HepG2 (cell line): ENCODE results near the gene TAF1B. TPM values are rescaled to one million over a fixed set of nuclear protein-coding genes. Genes with fewer than 3 reads are reported as not detected.

Experiments used
- ATAC-seq: fragments of 200-7000 bp; cut with Tn5 transposase; 3 replicates; pipeline ENCODE4 v1.9.1; 2020; ENCODE audit warnings: mild to moderate bottlenecking, moderate library complexity
- BruUV-seq: library from RNA; stranded (reverse); fragments of 400-500 nt; replicated peaks from 2 replicates; lab custom pipeline; 2021; lab: Mats Ljungman, UMichigan
- CTCF ChIA-PET: fragments of 300-600 bp; formaldehyde crosslinking; extraction: SDS; loops from one replicate; lab custom pipeline; 2021; ENCODE audit warnings: low total read pairs, inconsistent platforms, low intra/inter-chr PET ratio; lab: Yijun Ruan, JAX
- POLR2A ChIA-PET: fragments of 350-600 bp; sonication (Branson Sonifier 250); formaldehyde crosslinking; loops from one replicate; lab custom pipeline; 2020; ENCODE audit warnings: antibody characterized with exemption, inconsistent platforms; lab: Yijun Ruan, JAX
- DNase-seq: peaks from one replicate; pipeline ENCODE4 v3.0.0-alpha.2; 2015; ENCODE audit warnings: low spot score
- FAIRE-seq: peaks from 3 replicates; lab custom pipeline; 2011; peaks lifted over from hg19 to GRCh38; lab: Jason Lieb, UNC
- H2AFZ ChIP-seq: one replicate; pipeline ENCODE4 v1.6.1; 2011; ENCODE audit warnings: low read length, inconsistent platforms
- H3K27ac ChIP-seq: fragments of 300-600 bp; 3 replicates; pipeline ENCODE4 v1.8.0; 2011; ENCODE audit warnings: mixed run types, mild to moderate bottlenecking, mixed read lengths, low read length, inconsistent platforms; ENCODE audit not compliant: insufficient read depth; ENCODE audit errors: extremely low read length
- H3K27me3 ChIP-seq, 2 experiments: fragments of 200-600 bp in 1 of 2; 2 replicates in 1 of 2; 3 replicates in 1 of 2; pipeline versions ENCODE4 v1.6.0 to v1.8.0; 2011; ENCODE audit warnings: low read length in 2 of 2, mild to moderate bottlenecking in 2 of 2, moderate library complexity in 2 of 2, inconsistent platforms in 1 of 2; ENCODE audit not compliant: insufficient read depth in 2 of 2, control insufficient read depth in 1 of 2
- H3K36me3 ChIP-seq, 2 experiments: fragments of 200-600 bp in 1 of 2; replicated peaks in 1 of 2; 2 replicates in 1 of 2; 3 replicates in 1 of 2; pipeline versions ENCODE4 v1.5.1 to v1.8.0; 2011; ENCODE audit warnings: low read length in 2 of 2, inconsistent platforms in 1 of 2; ENCODE audit not compliant: insufficient read depth in 2 of 2, control insufficient read depth in 1 of 2
- H3K4me1 ChIP-seq: 2 replicates; pipeline ENCODE4 v1.5.1; 2012; ENCODE audit warnings: low read length, inconsistent platforms; ENCODE audit not compliant: insufficient read depth
- H3K4me2 ChIP-seq: 2 replicates; pipeline ENCODE4 v1.6.0; 2011; ENCODE audit warnings: low read depth, low read length, inconsistent platforms
- H3K4me3 ChIP-seq, 3 experiments: fragments of 200-600 bp in 1 of 3; sonication (generic), shearing (Covaris generic) in 1 of 3; replicated peaks in 1 of 3; 2 replicates each; pipeline ENCODE4 v1.5.1; 2011 to 2016; ENCODE audit warnings: low read length in 3 of 3, inconsistent platforms in 2 of 3, low read depth in 2 of 3, mild to moderate bottlenecking in 2 of 3, control low read depth in 1 of 3, mixed read lengths in 1 of 3; ENCODE audit not compliant: insufficient read depth in 1 of 3
- H3K79me2 ChIP-seq: one replicate; pipeline ENCODE4 v1.6.1; 2011; ENCODE audit warnings: low read length, inconsistent platforms; ENCODE audit not compliant: insufficient read depth
- H3K9ac ChIP-seq: 2 replicates; pipeline ENCODE4 v1.6.0; 2011; ENCODE audit warnings: mild to moderate bottlenecking, low read depth, low read length, inconsistent platforms; ENCODE audit not compliant: insufficient read depth
- H3K9me3 ChIP-seq: 2 replicates; pipeline ENCODE4 v1.5.1; 2012; ENCODE audit warnings: mild to moderate bottlenecking, low read length
- H4K20me1 ChIP-seq: 2 replicates; pipeline ENCODE4 v1.6.0; 2011; ENCODE audit warnings: inconsistent platforms, mild to moderate bottlenecking, low read length, moderate library complexity; ENCODE audit not compliant: insufficient read depth
- ISL2 ChIP-seq: sonication (generic); formaldehyde crosslinking; IDR thresholded peaks from 2 replicates; pipeline ENCODE4 v1.5.0; 2020; ENCODE audit warnings: missing genetic modification reagents
- KMT2A ChIP-seq: sonication (generic); formaldehyde crosslinking; IDR thresholded peaks from 2 replicates; pipeline ENCODE4 v1.4.0; 2020; ENCODE audit warnings: missing genetic modification reagents
- MAZ ChIP-seq, 2 experiments: sonication (generic) in 1 of 2; formaldehyde crosslinking in 1 of 2; IDR thresholded peaks; 2 replicates each; pipeline versions ENCODE4 v1.5.0 to v1.6.1; 2012 to 2020; ENCODE audit warnings: low read depth in 2 of 2, mild to moderate bottlenecking in 2 of 2, borderline replicate concordance in 1 of 2, improper control_type of control experiment in 1 of 2, low read length in 1 of 2, missing genetic modification reagents in 1 of 2, moderate library complexity in 1 of 2
- PHF21A ChIP-seq: sonication (generic); formaldehyde crosslinking; IDR thresholded peaks from 2 replicates; pipeline ENCODE4 v1.5.0; 2020; ENCODE audit warnings: mild to moderate bottlenecking, missing genetic modification reagents
- POGZ ChIP-seq: sonication (generic); formaldehyde crosslinking; IDR thresholded peaks from 2 replicates; pipeline ENCODE4 v1.4.0; 2020; ENCODE audit warnings: mild to moderate bottlenecking, missing genetic modification reagents
- POLR2AphosphoS5 ChIP-seq: IDR thresholded peaks from 2 replicates; pipeline ENCODE4 v1.6.1; 2012; ENCODE audit warnings: low read depth, low read length
- SP4 ChIP-seq: sonication (generic); formaldehyde crosslinking; IDR thresholded peaks from 2 replicates; pipeline ENCODE4 v1.8.1; 2023; ENCODE audit warnings: mild to moderate bottlenecking, missing genetic modification reagents
- SYNCRIP ChIP-seq: fragments of 200-400 bp; formaldehyde crosslinking; IDR thresholded peaks from 2 replicates; pipeline ENCODE4 v1.6.1; 2018; ENCODE audit warnings: mild to moderate bottlenecking, low read depth, low read length; ENCODE audit not compliant: insufficient read depth
- YEATS4 ChIP-seq: sonication (generic); formaldehyde crosslinking; IDR thresholded peaks from 2 replicates; pipeline ENCODE4 v1.4.0; 2020; ENCODE audit warnings: missing genetic modification reagents, borderline replicate concordance
- ZFX ChIP-seq: sonication (generic); formaldehyde crosslinking; IDR thresholded peaks from 2 replicates; pipeline ENCODE4 v1.4.0; 2020; ENCODE audit warnings: mild to moderate bottlenecking, low read depth, missing genetic modification reagents, moderate library complexity
- ZKSCAN5 ChIP-seq: sonication (generic); formaldehyde crosslinking; IDR thresholded peaks from 2 replicates; pipeline ENCODE4 v1.5.1; 2020; ENCODE audit warnings: mild to moderate bottlenecking, missing genetic modification reagents
- ZNF614 ChIP-seq: IDR thresholded peaks from 2 replicates; pipeline ENCODE4 v1.6.1; 2018; ENCODE audit warnings: missing biosample characterization, missing genetic modification reagents, inconsistent platforms, borderline replicate concordance
- ZNF629 ChIP-seq: sonication (generic); formaldehyde crosslinking; conservative IDR thresholded peaks from 2 replicates; pipeline ENCODE4 v1.5.0; 2020; ENCODE audit warnings: missing genetic modification reagents
- ZSCAN21 ChIP-seq: sonication (generic); formaldehyde crosslinking; IDR thresholded peaks from 2 replicates; pipeline ENCODE4 v1.8.0; 2022; ENCODE audit warnings: mild to moderate bottlenecking, missing genetic modification reagents, moderate library complexity, borderline replicate concordance
- WGBS: methylation state at CpG from one replicate; pipeline ENCODE4 v1.1.6; 2017; ENCODE audit warnings: low lambda C conversion rate; 5-methylcytosine and 5-hydroxymethylcytosine counted together
- in situ Hi-C: cut with HindIII; loops from 2 replicates; pipeline ENCODE4 v1.10.0; 2017; ENCODE audit warnings: low pct_unique_long_range_greater_than_20kb; ENCODE audit not compliant: extremely low pct_ligation_motif_present
- intact Hi-C: fragments of 100-400 bp; cut with micrococcal nuclease; formaldehyde crosslinking; loops from one replicate; pipeline ENCODE4 v1.10.0; 2022; ENCODE audit not compliant: unreplicated experiment
- polyA plus RNA-seq, 8 experiments: library from polyadenylated mRNA; depleted of rRNA in 3 of 8; stranded (reverse) in 7 of 8; unstranded in 1 of 8; fragments of >200 nt; fragmentation: Illumina TruSeq in 4 of 8; extraction: Trizol in 4 of 8; gene quantifications; 2 replicates each; pipeline versions ENCODE4 v1.2.1 to v1.2.3, GENCODE V29; 2011 to 2016; ENCODE audit warnings: low read depth in 4 of 8, missing spikeins in 1 of 8, mixed read lengths in 1 of 8; ENCODE audit not compliant: insufficient read depth in 1 of 8
- total RNA-seq, 5 experiments: library from RNA; depleted of rRNA; stranded (reverse); fragments of >200 nt; fragmentation: Illumina TruSeq; extraction: Trizol; gene quantifications; 2 replicates each; pipeline ENCODE4 v1.2.3, GENCODE V29; 2016; ENCODE audit warnings: low read depth in 1 of 5
- TF ChIP-seq, protein P1 (sequence below): sonication (generic); formaldehyde crosslinking; IDR thresholded peaks from 2 replicates; pipeline ENCODE4 v1.5.1; 2020; ENCODE audit warnings: mild to moderate bottlenecking, missing genetic modification reagents, moderate library complexity
- TF ChIP-seq, protein P2 (sequence below): sonication (generic); formaldehyde crosslinking; IDR thresholded peaks from 2 replicates; pipeline ENCODE4 v1.8.1; 2023; ENCODE audit warnings: mild to moderate bottlenecking, missing genetic modification reagents, borderline replicate concordance
- TF ChIP-seq, protein P3 (sequence below): IDR thresholded peaks from 2 replicates; pipeline ENCODE4 v1.6.1; 2016; ENCODE audit warnings: low read depth, borderline replicate concordance

TAF1B gene
- total and polyA plus RNA-seq, 2 of the 13 experiments (the other 11 are each of a cell fraction or from before 2014, with no cell fraction given): 13.3 to 27.7 TPM

DNA sequence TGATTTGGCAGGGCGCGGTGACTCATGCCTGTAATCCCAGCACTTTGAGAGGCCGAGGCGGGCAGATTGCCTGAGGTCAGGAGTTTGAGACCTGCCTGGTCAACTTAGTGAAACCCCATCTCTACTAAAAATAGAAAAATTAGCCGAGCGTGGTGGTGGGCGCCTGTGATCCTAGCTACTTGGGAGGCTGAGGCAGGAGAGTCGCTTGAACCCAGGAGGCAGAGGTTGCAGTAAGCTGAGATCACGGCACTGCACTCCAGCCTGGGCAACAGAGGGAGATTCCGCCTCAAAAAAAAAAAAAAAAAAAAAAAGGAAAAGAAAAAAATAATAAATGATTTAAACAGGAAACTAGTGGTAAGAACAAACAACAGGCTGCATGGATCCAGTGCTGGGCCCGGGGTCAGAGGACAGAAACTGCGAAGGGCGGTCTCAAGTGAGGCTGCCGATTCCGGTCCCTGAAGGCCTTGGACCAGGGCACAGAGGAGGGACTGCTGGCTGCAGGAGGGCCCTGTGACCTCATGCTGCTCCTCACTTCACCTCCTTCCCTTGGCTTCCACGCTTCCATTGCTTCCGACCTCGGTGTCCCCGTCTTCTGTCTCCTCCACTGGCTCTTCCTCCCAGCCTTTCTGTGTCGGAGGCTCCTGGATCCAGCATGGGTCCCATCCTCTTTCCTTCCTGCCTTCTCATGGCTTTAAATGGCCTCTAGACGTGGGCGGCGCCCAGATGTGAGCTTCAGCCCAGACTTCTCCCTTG, 106.1 kb downstream of the TAF1B start:
- H2AFZ ChIP-seq: no peak overlapping the region
- H3K79me2 ChIP-seq: peaks cover 4% of the 10 kb centered on the region
- peaks cover 0 to 9% of the 10 kb centered on the region in 2 experiments; a peak in 3 of 5 replicates for H3K27me3 ChIP-seq
- intact Hi-C loops (no loop called here), in situ Hi-C loops (no loop called here)
- no peaks in the 10 kb centered on the region for H3K9me3 ChIP-seq
- no peak for FAIRE-seq
- no TSS peak for BruUV-seq
- CTCF ChIA-PET: no interaction called here
- POLR2A ChIA-PET: interaction anchor here (1.7 kb wide), 1 partner anchor 8 kb away, joined by 5 read pairs; no protein-coding TSS in a partner anchor
- no peak overlapping the region for H3K9ac ChIP-seq
- H3K4me3 ChIP-seq: peak overlapping the region in 2 of 3 experiments; percentile 13 to 94; a peak in 2 of 6 replicates
- no peaks in the 10 kb centered on the region for H3K36me3 ChIP-seq
- H4K20me1 ChIP-seq: no peaks in the 10 kb centered on the region
- peak; percentile 58 for ATAC-seq
- peak overlapping the region; percentile 92 for H3K4me2 ChIP-seq
- no peak for DNase-seq
- WGBS: 55% methylated on average over 23 of the region's 23 CpGs
- peak overlapping the region; percentile 68 for H3K27ac ChIP-seq
- H3K4me1 ChIP-seq: peaks cover 82% of the 10 kb centered on the region
- TF ChIP-seq, protein P1, sequence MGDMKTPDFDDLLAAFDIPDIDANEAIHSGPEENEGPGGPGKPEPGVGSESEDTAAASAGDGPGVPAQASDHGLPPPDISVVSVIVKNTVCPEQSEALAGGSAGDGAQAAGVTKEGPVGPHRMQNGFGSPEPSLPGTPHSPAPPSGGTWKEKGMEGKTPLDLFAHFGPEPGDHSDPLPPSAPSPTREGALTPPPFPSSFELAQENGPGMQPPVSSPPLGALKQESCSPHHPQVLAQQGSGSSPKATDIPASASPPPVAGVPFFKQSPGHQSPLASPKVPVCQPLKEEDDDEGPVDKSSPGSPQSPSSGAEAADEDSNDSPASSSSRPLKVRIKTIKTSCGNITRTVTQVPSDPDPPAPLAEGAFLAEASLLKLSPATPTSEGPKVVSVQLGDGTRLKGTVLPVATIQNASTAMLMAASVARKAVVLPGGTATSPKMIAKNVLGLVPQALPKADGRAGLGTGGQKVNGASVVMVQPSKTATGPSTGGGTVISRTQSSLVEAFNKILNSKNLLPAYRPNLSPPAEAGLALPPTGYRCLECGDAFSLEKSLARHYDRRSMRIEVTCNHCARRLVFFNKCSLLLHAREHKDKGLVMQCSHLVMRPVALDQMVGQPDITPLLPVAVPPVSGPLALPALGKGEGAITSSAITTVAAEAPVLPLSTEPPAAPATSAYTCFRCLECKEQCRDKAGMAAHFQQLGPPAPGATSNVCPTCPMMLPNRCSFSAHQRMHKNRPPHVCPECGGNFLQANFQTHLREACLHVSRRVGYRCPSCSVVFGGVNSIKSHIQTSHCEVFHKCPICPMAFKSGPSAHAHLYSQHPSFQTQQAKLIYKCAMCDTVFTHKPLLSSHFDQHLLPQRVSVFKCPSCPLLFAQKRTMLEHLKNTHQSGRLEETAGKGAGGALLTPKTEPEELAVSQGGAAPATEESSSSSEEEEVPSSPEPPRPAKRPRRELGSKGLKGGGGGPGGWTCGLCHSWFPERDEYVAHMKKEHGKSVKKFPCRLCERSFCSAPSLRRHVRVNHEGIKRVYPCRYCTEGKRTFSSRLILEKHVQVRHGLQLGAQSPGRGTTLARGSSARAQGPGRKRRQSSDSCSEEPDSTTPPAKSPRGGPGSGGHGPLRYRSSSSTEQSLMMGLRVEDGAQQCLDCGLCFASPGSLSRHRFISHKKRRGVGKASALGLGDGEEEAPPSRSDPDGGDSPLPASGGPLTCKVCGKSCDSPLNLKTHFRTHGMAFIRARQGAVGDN (CRISPR knock-in tag): peak; percentile 73
- TF ChIP-seq ZNF629 (CRISPR knock-in tag): 0 out of 2 replicates have a peak, but pooled peaks have one; percentile 8
- TF ChIP-seq, protein P2, sequence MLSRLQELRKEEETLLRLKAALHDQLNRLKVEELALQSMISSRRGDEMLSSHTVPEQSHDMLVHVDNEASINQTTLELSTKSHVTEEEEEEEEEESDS: 0 out of 2 replicates have a peak, but pooled peaks have one; percentile 28
- TF ChIP-seq YEATS4 (CRISPR knock-in tag): peak; percentile 69; the same call in 1 of the 2 replicates
- TF ChIP-seq, protein P3, sequence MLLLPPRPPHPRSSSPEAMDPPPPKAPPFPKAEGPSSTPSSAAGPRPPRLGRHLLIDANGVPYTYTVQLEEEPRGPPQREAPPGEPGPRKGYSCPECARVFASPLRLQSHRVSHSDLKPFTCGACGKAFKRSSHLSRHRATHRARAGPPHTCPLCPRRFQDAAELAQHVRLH (CRISPR knock-in tag): no peak
- TF ChIP-seq PHF21A: peak; percentile 39; the same call in 1 of the 2 replicates
- TF ChIP-seq ZKSCAN5: peak; percentile 79; the same call in 1 of the 2 replicates
- no peak for TF ChIP-seq ISL2 (CRISPR knock-in tag)
- TF ChIP-seq POGZ (CRISPR knock-in tag): peak; percentile 65
- TF ChIP-seq ZNF614 (CRISPR knock-in tag): no peak
- no peak for TF ChIP-seq SYNCRIP
- TF ChIP-seq KMT2A (CRISPR knock-in tag): no peak
- TF ChIP-seq ZSCAN21: 0 out of 2 replicates have a peak, but pooled peaks have one; percentile 26
- peak; percentile 77 for TF ChIP-seq ZFX (CRISPR knock-in tag)
- TF ChIP-seq MAZ (IDR thresholded peaks at IDR 0.05; ENCODE audit: borderline replicate concordance, low read depth, low read length): no peak
- TF ChIP-seq MAZ (CRISPR knock-in tag; IDR thresholded peaks at IDR 0.05; ENCODE audit: low read depth): peak; percentile 55
- peak; percentile 56 for TF ChIP-seq SP4 (CRISPR knock-in tag)
- peak; percentile 59 for TF ChIP-seq POLR2AphosphoS5
